NB4 (cell line): Measurements from ENCODE around the gene KDM4C.

Experiments used
- POLR2A ChIP-seq: IDR thresholded peaks from 2 replicates; pipeline ENCODE4 v1.6.1; 2011; ENCODE audit warnings: mild to moderate bottlenecking; ENCODE audit not compliant: insufficient read length; ENCODE audit errors: extremely low read depth
- TF ChIP-seq, protein P1 (sequence below): IDR thresholded peaks from one replicate; pipeline ENCODE4 v1.5.1; 2012; ENCODE audit warnings: low read depth, low read length

GRCh38 chr9:7088611-7089010 is 330.8 kb downstream of the KDM4C start:
- TF ChIP-seq, protein P1, sequence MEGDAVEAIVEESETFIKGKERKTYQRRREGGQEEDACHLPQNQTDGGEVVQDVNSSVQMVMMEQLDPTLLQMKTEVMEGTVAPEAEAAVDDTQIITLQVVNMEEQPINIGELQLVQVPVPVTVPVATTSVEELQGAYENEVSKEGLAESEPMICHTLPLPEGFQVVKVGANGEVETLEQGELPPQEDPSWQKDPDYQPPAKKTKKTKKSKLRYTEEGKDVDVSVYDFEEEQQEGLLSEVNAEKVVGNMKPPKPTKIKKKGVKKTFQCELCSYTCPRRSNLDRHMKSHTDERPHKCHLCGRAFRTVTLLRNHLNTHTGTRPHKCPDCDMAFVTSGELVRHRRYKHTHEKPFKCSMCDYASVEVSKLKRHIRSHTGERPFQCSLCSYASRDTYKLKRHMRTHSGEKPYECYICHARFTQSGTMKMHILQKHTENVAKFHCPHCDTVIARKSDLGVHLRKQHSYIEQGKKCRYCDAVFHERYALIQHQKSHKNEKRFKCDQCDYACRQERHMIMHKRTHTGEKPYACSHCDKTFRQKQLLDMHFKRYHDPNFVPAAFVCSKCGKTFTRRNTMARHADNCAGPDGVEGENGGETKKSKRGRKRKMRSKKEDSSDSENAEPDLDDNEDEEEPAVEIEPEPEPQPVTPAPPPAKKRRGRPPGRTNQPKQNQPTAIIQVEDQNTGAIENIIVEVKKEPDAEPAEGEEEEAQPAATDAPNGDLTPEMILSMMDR, result no peak
- no peak for TF ChIP-seq POLR2A
